ENCODE results near the gene CDYL.

GRCh38 chr6:4732691-4733315 is 43.4 kb upstream of the CDYL start:
- TF ChIP-seq CTCF (IDR thresholded peaks at IDR 0.05), result no peak
- no peak for TF ChIP-seq POLR2A (IDR thresholded peaks at IDR 0.05)

Measured in body of pancreas (tissue), 4 donors.